RCC 7860 (cell line): ENCODE results near the gene ROBO3.
A peak's percentile ranks its signal among the peaks of the same experiment; 100 is the strongest.

Source experiments
- DNase-seq: peaks from one replicate; pipeline ENCODE4 v3.0.0-alpha.2; 2015; ENCODE audit warnings: low spot score
- FAIRE-seq: peaks from 2 replicates; lab custom pipeline; 2012; peaks lifted over from hg19 to GRCh38; lab: Jason Lieb, UNC

The ROBO3 gene

DNA sequence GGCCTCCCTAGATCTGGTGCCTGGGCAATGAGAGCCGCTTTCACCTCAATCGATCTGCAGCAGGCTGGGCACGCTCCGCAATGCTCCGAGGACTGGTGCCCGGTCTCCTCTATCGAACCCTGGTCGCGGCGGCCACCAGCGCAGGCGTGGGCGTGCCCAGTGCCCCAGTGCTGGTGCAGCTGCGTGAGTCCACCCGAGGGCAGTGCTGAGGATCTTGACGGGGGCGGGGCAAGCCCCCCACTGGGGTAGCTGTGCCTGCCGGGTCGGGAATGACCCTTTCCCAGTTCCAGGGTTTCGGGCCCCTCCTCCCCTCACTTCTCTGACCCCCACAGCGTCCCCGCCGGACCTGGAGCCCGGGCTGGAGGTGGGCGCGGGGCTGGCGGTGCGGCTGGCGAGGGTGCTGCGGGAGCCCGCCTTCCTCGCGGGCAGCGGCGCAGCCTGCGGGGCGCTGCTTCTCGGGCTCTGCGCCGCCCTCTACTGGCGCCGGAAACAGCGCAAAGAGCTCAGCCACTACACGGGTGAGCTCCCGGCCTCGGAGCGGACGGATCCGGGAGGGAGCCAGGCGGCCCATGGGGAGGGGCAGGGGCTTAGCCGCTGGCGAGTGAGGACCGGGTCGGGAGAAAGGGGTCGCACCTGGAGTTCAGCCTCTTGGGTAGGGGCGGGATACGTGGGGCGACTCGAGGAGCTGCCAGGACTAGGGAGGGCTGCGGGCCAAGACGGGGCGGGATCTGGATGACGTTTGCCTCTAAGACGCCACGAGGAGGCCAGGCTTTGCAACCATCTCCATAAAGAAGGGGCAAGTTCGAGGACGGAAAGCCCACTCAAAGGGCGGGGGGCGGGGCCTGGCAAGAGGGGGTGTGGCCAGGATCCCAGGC, 10.9 kb downstream of the ROBO3 start:
- DNase-seq = peak; percentile 41
- FAIRE-seq = no peak

GRCh38 chr11:124876818-124877630, 11.8 kb downstream of the ROBO3 start:
- FAIRE-seq = no peak
- DNase-seq = no peak

- DNase-seq = no peak
- FAIRE-seq = no peak
These were observed 12.3 kb downstream of the ROBO3 start for GRCh38 chr11:124877631-124877909.

- no peak for FAIRE-seq
These were observed 12.9 kb downstream of the ROBO3 start for GRCh38 chr11:124877910-124878758.

GRCh38 chr11:124878759-124879492, 13.7 kb downstream of the ROBO3 start:
- DNase-seq (no peak), FAIRE-seq (no peak)

More at GRCh38 chr11:124877910-124878758, 12.9 kb downstream of the ROBO3 start:
- DNase-seq = no peak

- FAIRE-seq = no peak
- no peak for DNase-seq
These were observed 14.5 kb downstream of the ROBO3 start for GRCh38 chr11:124879493-124880289.

DNA sequence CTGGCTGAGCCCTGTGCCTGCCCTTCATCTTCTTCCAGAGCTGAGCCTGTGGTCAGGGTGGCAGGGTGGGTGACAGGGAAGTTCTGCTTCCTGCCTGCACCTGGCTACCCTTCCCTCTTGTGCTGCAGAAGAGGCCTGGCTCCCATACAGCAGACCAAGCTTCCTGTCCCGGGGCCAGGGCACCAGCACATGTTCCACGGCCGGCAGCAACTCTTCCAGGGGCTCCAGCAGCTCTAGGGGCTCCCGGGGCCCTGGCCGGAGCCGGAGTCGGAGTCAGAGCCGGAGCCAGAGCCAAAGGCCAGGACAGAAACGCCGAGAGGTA, 15.0 kb downstream of the ROBO3 start:
- DNase-seq (no peak), FAIRE-seq (no peak)

DNA sequence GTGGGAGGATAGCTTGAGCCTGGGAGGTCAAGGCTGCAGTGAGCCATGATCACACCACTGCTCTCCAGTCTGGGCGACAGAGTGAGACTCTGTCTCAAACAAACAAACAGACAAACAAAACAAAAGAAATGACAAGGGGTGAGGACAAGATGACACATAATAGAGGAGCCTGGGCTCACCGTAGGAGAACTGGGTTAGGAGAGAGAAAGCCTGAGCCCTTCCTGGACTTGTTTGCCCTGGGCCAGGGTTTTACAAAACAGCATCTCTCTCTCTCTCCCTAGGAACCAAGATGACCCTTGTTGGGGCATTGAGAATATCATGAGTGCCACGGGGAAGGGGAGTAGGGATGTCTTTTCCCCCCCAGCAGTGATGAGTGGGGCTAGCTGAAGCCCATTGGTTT, 15.7 kb downstream of the ROBO3 start:
- FAIRE-seq = no peak
- DNase-seq = no peak

DNA sequence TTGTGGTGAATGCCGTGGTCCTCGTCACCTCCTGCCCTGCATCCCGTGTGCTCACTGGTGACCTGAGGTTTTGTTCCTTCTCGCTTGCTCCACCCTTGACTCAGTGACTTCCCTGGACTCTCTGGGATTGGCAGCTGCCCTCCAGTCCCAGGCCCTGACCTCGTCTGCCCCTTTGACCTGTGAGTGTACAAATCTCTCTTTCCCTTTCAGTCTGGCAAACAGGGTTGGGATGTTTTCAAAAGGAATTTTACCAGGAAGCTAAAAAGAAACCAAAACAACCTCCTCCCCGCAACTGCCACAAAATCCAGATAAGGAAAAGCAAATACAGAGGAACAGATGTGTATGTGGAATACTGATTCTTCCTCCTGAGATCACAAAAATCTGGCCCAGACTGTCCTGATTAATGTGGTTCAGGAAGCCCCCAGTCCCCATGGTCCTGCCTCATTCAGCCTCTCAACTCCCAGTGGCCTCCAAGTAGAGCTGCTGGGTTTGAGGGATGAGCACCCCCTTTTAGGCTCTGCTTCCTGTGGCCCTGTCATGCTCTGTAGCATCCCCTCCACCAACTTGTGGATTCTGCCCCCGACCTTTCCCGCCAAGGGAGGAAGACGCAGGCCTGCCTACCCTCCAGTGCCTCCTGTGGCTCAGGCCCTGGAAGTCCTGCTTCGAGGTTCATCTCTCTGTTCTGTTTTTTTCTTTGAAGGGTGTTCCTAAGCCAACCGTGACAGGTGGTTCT, 17.3 kb downstream of the ROBO3 start:
- no peak for FAIRE-seq
- DNase-seq = no peak

DNA sequence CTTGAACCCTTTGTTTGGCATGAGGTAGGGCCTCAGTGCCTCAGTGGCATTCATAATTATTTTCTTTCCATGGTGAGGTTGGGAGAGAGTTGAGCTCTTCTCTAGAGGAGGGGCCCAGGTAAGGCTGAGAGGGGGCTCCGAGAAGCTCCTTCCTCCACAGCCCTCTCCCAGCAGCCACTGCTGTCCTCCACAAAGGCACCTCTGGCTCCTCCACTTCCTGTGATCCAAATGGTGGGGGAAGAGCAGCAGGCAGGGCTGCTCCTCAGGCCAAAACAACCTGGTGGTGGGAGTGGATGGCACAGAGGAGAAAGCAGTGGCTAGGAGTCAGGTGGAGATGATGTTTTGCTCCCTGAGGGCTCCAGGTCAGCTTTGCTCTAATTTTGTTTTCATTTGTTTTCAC, 19.1 kb downstream of the ROBO3 start:
- FAIRE-seq = no peak

GRCh38 chr11:124884869-124885479, 19.7 kb downstream of the ROBO3 start:
- no peak for DNase-seq
- FAIRE-seq = no peak

More for the DNA sequence above, 19.1 kb downstream of the ROBO3 start:
- DNase-seq = no peak

- FAIRE-seq (no peak), DNase-seq (no peak)
These were observed 21.2 kb downstream of the ROBO3 start for GRCh38 chr11:124886476-124886875.

GRCh38 chr11:124886978-124887666, 21.9 kb downstream of the ROBO3 start:
- DNase-seq (no peak), FAIRE-seq (no peak)

DNA sequence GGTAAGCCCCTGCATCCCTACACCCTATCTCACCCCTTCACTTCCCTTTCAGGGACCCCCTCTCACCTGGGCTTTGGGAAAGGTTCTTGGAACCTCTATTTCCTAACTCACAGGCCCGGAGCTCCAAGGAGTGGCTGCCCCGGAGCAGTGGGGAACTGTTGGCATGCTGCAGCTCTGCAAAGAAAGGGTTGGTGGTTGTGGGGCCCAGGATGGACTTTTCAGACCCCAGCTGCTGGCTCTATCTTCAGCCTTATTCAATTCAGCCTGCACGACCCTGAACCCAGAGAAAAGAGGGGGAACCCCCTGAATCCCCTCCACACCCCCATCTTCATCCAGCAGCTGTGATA, 22.4 kb downstream of the ROBO3 start:
- no peak for DNase-seq

GRCh38 chr11:124889191-124890091, 24.2 kb downstream of the ROBO3 start:
- DNase-seq (no peak), FAIRE-seq (no peak)

More for the DNA sequence above, 22.4 kb downstream of the ROBO3 start:
- no peak for FAIRE-seq

DNA sequence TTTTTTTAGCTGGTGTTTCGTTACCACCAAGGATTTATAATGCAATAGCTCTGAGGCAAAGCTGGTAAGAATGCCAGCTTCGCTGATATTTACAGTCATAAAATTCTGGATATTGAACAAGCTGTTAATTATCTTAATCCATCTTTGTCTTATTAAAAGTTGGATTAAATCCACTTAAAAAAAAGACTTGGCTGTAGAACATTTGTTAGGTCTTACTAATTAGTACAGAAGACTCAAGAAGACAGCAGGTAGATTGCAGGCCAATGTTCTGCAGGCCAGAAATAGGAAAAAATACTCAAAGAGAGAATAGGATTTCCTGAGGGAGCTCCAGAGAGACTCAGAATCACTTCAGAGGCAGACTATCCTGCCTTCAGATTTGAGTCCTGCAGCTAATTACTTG, 24.9 kb downstream of the ROBO3 start:
- FAIRE-seq = no peak

DNA sequence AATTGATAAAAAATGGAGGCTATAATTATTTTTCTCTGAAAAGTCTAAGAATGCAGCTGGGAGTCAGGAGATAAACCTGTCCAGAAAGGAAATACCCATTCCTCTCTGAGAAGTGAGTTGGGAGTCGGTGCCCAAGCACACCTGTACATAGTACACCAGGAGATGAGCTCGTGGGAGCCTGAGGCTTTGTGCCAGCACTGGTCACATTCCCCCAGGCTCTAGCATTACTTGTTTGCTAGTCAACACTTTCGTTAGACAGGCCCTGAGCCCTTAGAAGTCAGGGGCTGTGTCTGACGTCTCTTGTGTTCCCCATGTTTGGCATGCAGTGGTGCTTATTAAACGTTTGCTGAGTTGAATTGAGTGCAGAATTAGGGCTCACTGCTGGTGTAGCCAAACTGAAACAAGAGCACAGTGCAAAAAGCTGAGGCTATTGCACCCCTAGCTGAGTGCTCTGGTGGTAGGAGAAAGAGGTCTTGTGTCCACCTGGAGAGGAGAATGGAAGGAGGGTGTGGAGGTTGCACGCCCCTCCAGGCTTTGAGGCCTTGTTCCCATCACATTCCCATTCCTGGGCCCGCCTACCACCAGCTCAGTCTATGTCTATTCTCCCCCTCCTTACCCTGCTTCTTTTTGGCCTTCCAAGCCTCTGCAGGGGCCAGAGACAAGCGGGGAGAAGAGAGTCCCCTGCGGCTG, 25.6 kb downstream of the ROBO3 start:
- DNase-seq (no peak), FAIRE-seq (no peak)

More for the DNA sequence above, 24.9 kb downstream of the ROBO3 start:
- DNase-seq = no peak
